AG09309 (cell line): ENCODE measurements around the gene SCUBE1.

Experiments used
- DNase-seq: peaks from one replicate; pipeline ENCODE4 v3.0.0-alpha.2; 2010; ENCODE audit warnings: low read depth
- H3K4me3 ChIP-seq: 2 replicates; pipeline ENCODE4 v1.5.1; 2011; ENCODE audit warnings: mild to moderate bottlenecking, low read depth, low read length, moderate library complexity; ENCODE audit not compliant: control insufficient read depth
- TF ChIP-seq, protein P1 (sequence below): IDR thresholded peaks from 2 replicates; pipeline ENCODE4 v1.5.1; 2011; ENCODE audit warnings: mild to moderate bottlenecking, low read depth, low read length, inconsistent platforms; ENCODE audit not compliant: insufficient read depth, control insufficient read depth; ENCODE audit errors: missing control alignments

The SCUBE1 gene

GRCh38 chr22:43305806-43306205, 37.4 kb downstream of the SCUBE1 start:
- TF ChIP-seq, protein P1, sequence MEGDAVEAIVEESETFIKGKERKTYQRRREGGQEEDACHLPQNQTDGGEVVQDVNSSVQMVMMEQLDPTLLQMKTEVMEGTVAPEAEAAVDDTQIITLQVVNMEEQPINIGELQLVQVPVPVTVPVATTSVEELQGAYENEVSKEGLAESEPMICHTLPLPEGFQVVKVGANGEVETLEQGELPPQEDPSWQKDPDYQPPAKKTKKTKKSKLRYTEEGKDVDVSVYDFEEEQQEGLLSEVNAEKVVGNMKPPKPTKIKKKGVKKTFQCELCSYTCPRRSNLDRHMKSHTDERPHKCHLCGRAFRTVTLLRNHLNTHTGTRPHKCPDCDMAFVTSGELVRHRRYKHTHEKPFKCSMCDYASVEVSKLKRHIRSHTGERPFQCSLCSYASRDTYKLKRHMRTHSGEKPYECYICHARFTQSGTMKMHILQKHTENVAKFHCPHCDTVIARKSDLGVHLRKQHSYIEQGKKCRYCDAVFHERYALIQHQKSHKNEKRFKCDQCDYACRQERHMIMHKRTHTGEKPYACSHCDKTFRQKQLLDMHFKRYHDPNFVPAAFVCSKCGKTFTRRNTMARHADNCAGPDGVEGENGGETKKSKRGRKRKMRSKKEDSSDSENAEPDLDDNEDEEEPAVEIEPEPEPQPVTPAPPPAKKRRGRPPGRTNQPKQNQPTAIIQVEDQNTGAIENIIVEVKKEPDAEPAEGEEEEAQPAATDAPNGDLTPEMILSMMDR: no peak
- DNase-seq: no peak
- H3K4me3 ChIP-seq: no peak overlapping the region

- TF ChIP-seq, protein P1: no peak
- DNase-seq: no peak
Measured at GRCh38 chr22:43304831-43305590, 38.2 kb downstream of the SCUBE1 start.

GRCh38 chr22:43303751-43304150, 39.4 kb downstream of the SCUBE1 start:
- TF ChIP-seq, protein P1: no peak

More at GRCh38 chr22:43304831-43305590, 38.2 kb downstream of the SCUBE1 start:
- H3K4me3 ChIP-seq: no peak overlapping the region

DNA sequence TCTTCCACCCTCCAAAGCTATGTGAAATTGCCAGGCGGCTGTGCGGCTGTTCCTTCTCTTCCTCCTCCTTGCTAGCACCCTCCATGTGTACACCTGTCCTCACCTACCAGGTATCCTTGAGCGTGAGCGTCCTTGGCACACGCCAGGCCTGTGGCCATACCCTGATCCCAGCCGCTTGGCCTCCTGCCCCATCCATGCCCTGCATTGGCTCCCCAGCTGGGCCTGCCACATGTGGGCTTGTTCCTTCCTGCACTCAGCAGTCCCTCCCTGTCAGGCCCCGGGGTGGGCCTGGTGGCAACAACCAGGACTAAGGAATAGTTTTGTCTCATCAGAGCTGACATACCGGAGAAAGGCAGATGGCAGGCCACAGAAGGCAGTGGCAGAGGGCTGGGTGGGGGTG, 40.0 kb downstream of the SCUBE1 start:
- TF ChIP-seq, protein P1: no peak
- no peak overlapping the region for H3K4me3 ChIP-seq
- DNase-seq: no peak

More at GRCh38 chr22:43303751-43304150, 39.4 kb downstream of the SCUBE1 start:
- H3K4me3 ChIP-seq: no peak overlapping the region
- no peak for DNase-seq

GRCh38 chr22:43302531-43303041, 40.6 kb downstream of the SCUBE1 start:
- TF ChIP-seq, protein P1: no peak
- DNase-seq: no peak
- H3K4me3 ChIP-seq: no peak overlapping the region

DNA sequence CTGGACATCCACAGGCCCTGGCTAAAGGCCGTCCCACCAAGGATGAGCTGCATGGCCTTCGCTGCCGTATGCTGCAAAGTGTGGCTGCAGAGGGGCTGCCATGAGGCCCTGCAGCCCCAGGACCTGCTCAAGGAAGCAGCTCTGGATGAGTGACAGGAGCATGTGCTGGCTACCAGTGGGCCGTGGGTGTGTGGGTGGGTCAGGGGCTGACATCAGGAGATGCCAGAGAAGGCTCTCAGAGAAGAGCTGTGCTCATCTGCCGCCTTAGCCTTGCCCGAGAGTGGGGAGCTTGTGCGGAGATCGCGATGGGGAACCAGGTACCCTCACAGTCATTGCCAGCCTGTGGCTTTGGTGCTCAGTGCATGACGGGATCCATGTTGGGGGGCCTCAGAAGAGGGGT, 41.3 kb downstream of the SCUBE1 start:
- TF ChIP-seq, protein P1: no peak
- H3K4me3 ChIP-seq: no peak overlapping the region
- no peak for DNase-seq
